GM06990 (cell line): ENCODE measurements around the gene TBC1D5.

Experiments
- DNase-seq: peaks from one replicate; pipeline ENCODE4 v3.0.0-alpha.2; 2011; ENCODE audit not compliant: insufficient read length; ENCODE audit errors: extremely low read depth
- H3K27me3 ChIP-seq: replicated peaks from 2 replicates; pipeline ENCODE4 v1.6.0; 2011; ENCODE audit warnings: low read length; ENCODE audit not compliant: control insufficient read depth, insufficient read depth
- H3K36me3 ChIP-seq: 2 replicates; pipeline ENCODE4 v1.5.1; 2011; ENCODE audit warnings: low read length; ENCODE audit not compliant: control insufficient read depth, insufficient read depth
- H3K4me3 ChIP-seq: replicated peaks from 2 replicates; pipeline ENCODE4 v1.5.1; 2011; ENCODE audit warnings: low read depth, mild to moderate bottlenecking, control low read depth, low read length
- CTCF ChIP-seq: IDR thresholded peaks from 2 replicates; pipeline ENCODE4 v1.5.1; 2011; ENCODE audit warnings: low read length, control low read depth, mild to moderate bottlenecking, inconsistent platforms; ENCODE audit not compliant: insufficient read depth, poor library complexity, severe bottlenecking

Gene TBC1D5

GRCh38 chr3:17761563-17761962, 19.1 kb upstream of the TBC1D5 start:
- Histone ChIP-seq H3K27me3 (no peaks in the 10 kb centered on the region), H3K4me3 (no peak overlapping the region), H3K36me3 (no peaks in the 10 kb centered on the region)
- TF ChIP-seq CTCF = no peak
- DNase-seq = no peak

GRCh38 chr3:17759901-17760300, 17.5 kb upstream of the TBC1D5 start:
- H3K4me3 ChIP-seq = no peak overlapping the region
- no peak for DNase-seq

GRCh38 chr3:17755836-17756235, 13.4 kb upstream of the TBC1D5 start:
- DNase-seq = no peak
- H3K36me3 ChIP-seq = no peaks in the 10 kb centered on the region
- no peaks in the 10 kb centered on the region for H3K27me3 ChIP-seq
- no peak overlapping the region for H3K4me3 ChIP-seq
- TF ChIP-seq CTCF = no peak

More at GRCh38 chr3:17759901-17760300, 17.5 kb upstream of the TBC1D5 start:
- Histone ChIP-seq H3K27me3 (no peaks in the 10 kb centered on the region), H3K36me3 (no peaks in the 10 kb centered on the region)
- no peak for TF ChIP-seq CTCF

- no peak for TF ChIP-seq CTCF
- no peak for DNase-seq
- no peak overlapping the region for H3K4me3 ChIP-seq
- H3K27me3 ChIP-seq = no peaks in the 10 kb centered on the region
- no peaks in the 10 kb centered on the region for H3K36me3 ChIP-seq
These were observed 11.2 kb upstream of the TBC1D5 start for GRCh38 chr3:17753632-17753992.

- TF ChIP-seq CTCF = no peak
- no peak for DNase-seq
- H3K36me3 ChIP-seq = no peaks in the 10 kb centered on the region
- no peaks in the 10 kb centered on the region for H3K27me3 ChIP-seq
- no peak overlapping the region for H3K4me3 ChIP-seq
These were observed 10.6 kb upstream of the TBC1D5 start for GRCh38 chr3:17752876-17753631.

GRCh38 chr3:17752436-17752835, 10.0 kb upstream of the TBC1D5 start:
- Histone ChIP-seq H3K27me3 (no peaks in the 10 kb centered on the region), H3K36me3 (no peaks in the 10 kb centered on the region), H3K4me3 (no peak overlapping the region)
- no peak for TF ChIP-seq CTCF
- DNase-seq = no peak
